Activated T-cell treated with anti-CD3 and anti-CD28 coated beads, Interleukin-2, amount 50 U/mL, for 24 hours (primary cell): ENCODE data around the gene FIP1L1.

Experiments
- DNase-seq: peaks from one replicate; pipeline ENCODE4 v3.0.0-alpha.2; 2020
- H3K27ac Mint-ChIP-seq: 2 replicates; pipeline ENCODE4 v1.8.0; 2020; ENCODE audit warnings: mild to moderate bottlenecking, mixed read lengths
- H3K27me3 Mint-ChIP-seq: 2 replicates; pipeline ENCODE4 v1.8.0; 2020; ENCODE audit warnings: mixed read lengths
- H3K36me3 Mint-ChIP-seq: 2 replicates; pipeline ENCODE4 v1.8.0; 2020; ENCODE audit warnings: low read depth, mixed read lengths
- H3K4me1 Mint-ChIP-seq: 2 replicates; pipeline ENCODE4 v1.8.0; 2020; ENCODE audit warnings: low read depth, mixed read lengths
- H3K4me3 Mint-ChIP-seq: 2 replicates; pipeline ENCODE4 v1.8.0; 2020; ENCODE audit warnings: mild to moderate bottlenecking, moderate library complexity, mixed read lengths
- H3K9me3 Mint-ChIP-seq: 2 replicates; pipeline ENCODE4 v1.8.0; 2020; ENCODE audit warnings: mixed read lengths

Gene FIP1L1

GRCh38 chr4:53476232-53477037, 99.0 kb downstream of the FIP1L1 start:
- Mint-ChIP-seq H3K9me3 (peaks cover 11% of the 10 kb centered on the region), H3K27me3 (peaks cover 7% of the 10 kb centered on the region), H3K36me3 (no peaks in the 10 kb centered on the region)

DNA sequence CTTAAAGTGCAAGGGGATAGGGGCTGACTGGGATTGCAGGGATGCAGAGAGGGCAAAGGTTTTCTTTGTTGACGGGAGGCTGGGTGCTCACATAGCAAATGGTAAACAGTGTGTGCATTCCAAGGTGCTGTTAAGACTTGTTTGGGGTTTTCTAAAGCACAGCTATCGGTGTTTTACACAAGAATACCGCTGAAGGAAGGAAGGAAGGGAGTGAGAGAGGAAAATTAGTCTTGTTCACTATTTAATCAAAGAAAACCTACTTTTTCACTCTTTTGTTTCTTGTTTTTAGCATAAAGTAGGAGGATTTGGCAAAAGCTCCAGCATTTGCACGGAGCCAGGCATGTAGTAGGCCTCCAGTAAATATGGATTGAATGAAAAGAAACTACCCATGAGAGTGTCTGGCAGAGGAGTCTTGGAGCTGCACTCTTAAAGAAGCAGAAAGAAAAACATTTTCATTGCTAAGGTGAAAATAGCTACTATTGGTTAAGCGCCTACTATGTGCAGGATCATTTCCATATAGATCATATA, 99.7 kb downstream of the FIP1L1 start:
- Mint-ChIP-seq H3K4me3 (no peak overlapping the region), H3K27ac (no peak overlapping the region), H3K36me3 (no peaks in the 10 kb centered on the region), H3K9me3 (peaks cover 11% of the 10 kb centered on the region), H3K4me1 (peaks cover 3% of the 10 kb centered on the region), H3K27me3 (peaks cover 14% of the 10 kb centered on the region)
- no peak for DNase-seq

More at GRCh38 chr4:53476232-53477037, 99.0 kb downstream of the FIP1L1 start:
- Mint-ChIP-seq H3K27ac (no peak overlapping the region), H3K4me3 (no peak overlapping the region), H3K4me1 (peaks cover 3% of the 10 kb centered on the region)
- no peak for DNase-seq

DNA sequence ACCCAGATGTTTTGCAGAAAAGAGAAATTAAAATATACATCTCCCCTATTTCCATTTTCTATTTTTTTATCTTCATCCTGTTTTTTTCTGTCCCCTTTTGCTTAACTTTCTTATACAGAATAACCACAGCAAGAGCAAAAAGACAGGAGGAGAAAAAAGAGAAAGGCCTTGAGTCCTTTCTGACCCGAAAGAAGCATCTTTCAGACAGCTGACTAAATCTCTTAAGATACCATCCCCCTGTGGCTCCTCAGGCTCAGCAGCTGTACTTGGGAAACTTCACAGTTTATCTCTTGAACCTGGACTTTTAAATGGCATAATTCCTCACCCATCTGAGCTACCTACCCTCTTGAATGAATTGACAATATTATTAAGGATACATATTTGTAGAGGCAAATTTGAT, 100.2 kb downstream of the FIP1L1 start:
- no peak for DNase-seq
- peaks cover 10% of the 10 kb centered on the region for H3K9me3 Mint-ChIP-seq
- peaks cover 3% of the 10 kb centered on the region for H3K4me1 Mint-ChIP-seq
- H3K36me3 Mint-ChIP-seq, result no peaks in the 10 kb centered on the region
- H3K27ac Mint-ChIP-seq, result no peak overlapping the region
- H3K4me3 Mint-ChIP-seq, result no peak overlapping the region
- peaks cover 18% of the 10 kb centered on the region for H3K27me3 Mint-ChIP-seq

- Mint-ChIP-seq H3K4me3 (no peak overlapping the region), H3K27me3 (peaks cover 22% of the 10 kb centered on the region), H3K27ac (no peak overlapping the region), H3K9me3 (no peaks in the 10 kb centered on the region), H3K36me3 (no peaks in the 10 kb centered on the region), H3K4me1 (peaks cover 3% of the 10 kb centered on the region)
- no peak for DNase-seq
Observed at GRCh38 chr4:53478671-53479456, 101.4 kb downstream of the FIP1L1 start.

DNA sequence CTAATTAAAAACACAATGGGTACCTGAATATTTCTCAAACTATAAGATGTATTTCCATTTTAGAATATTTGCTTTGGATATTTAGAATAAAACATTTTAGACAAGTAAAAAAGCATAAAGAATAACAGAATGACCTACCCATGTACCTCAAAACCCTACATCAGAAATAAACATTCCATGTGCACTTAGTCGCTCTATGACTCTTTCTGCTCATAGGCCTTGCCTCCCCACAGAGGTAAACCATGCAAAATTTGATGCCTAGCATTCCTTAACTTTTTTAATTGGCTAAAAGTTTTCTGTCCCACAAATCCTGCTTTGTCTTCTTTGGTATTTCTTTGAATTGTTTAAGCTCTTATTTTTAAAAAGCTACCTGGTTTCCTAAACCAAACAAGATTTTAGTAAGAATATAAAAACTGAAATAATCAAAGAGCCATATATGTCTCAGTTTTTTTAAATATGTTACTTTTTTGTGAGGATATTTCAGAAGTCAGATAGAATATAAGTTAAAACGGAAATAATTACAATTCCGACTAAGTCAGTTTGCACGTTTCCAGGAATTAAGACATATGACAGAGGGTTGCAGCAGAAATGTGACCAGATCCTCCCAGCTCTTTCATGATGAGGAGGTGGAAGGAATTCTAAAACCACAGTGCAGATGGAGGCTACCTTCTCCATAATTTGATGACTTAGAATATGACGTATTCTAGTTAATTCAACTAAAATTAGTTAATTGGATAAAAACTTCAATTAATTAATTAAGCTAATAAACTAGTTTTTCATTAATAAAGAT, 102.5 kb downstream of the FIP1L1 start:
- no peak overlapping the region for H3K4me3 Mint-ChIP-seq
- no peaks in the 10 kb centered on the region for H3K9me3 Mint-ChIP-seq
- peaks cover 30% of the 10 kb centered on the region for H3K27me3 Mint-ChIP-seq
- no peak for DNase-seq
- no peak overlapping the region for H3K27ac Mint-ChIP-seq
- H3K4me1 Mint-ChIP-seq, result peaks cover 3% of the 10 kb centered on the region
- no peaks in the 10 kb centered on the region for H3K36me3 Mint-ChIP-seq

GRCh38 chr4:53480909-53481308, 103.5 kb downstream of the FIP1L1 start:
- H3K27me3 Mint-ChIP-seq, result peaks cover 34% of the 10 kb centered on the region

DNA sequence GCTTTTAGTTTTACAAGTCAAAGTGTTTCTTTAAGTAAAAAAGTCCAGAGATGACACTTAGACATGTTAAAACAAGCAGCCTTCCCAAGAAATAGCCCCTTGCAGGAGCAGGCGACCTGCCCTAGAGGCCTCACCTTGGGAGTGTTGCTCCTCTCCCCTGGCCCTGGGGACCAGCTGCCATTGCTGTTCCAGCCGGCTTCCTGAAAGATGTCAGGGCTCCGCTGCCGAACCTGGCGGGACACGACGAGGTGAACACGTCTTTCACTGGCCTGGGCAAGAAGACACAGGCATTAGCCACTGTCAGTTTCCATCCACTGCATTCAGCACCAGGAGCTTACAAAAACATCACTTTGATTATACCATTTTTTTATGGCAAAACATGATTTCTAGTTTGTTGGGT, 104.1 kb downstream of the FIP1L1 start:
- Mint-ChIP-seq H3K4me3 (no peak overlapping the region), H3K4me1 (peaks cover 3% of the 10 kb centered on the region), H3K9me3 (no peaks in the 10 kb centered on the region), H3K27ac (no peak overlapping the region), H3K27me3 (peaks cover 37% of the 10 kb centered on the region), H3K36me3 (no peaks in the 10 kb centered on the region)
- DNase-seq, result no peak

More at GRCh38 chr4:53480909-53481308, 103.5 kb downstream of the FIP1L1 start:
- DNase-seq, result no peak
- no peak overlapping the region for H3K27ac Mint-ChIP-seq
- H3K4me3 Mint-ChIP-seq, result no peak overlapping the region
- H3K4me1 Mint-ChIP-seq, result peaks cover 3% of the 10 kb centered on the region
- H3K9me3 Mint-ChIP-seq, result no peaks in the 10 kb centered on the region
- H3K36me3 Mint-ChIP-seq, result no peaks in the 10 kb centered on the region

- no peak overlapping the region for H3K27ac Mint-ChIP-seq
- no peaks in the 10 kb centered on the region for H3K9me3 Mint-ChIP-seq
- H3K4me3 Mint-ChIP-seq, result no peak overlapping the region
- peaks cover 40% of the 10 kb centered on the region for H3K27me3 Mint-ChIP-seq
- H3K36me3 Mint-ChIP-seq, result no peaks in the 10 kb centered on the region
- DNase-seq, result no peak
- H3K4me1 Mint-ChIP-seq, result peaks cover 3% of the 10 kb centered on the region
Observed at GRCh38 chr4:53483250-53483649, 105.8 kb downstream of the FIP1L1 start.

GRCh38 chr4:53484911-53485657, 107.6 kb downstream of the FIP1L1 start:
- no peaks in the 10 kb centered on the region for H3K9me3 Mint-ChIP-seq
- H3K27me3 Mint-ChIP-seq, result peaks cover 44% of the 10 kb centered on the region
- H3K4me3 Mint-ChIP-seq, result no peak overlapping the region
- DNase-seq, result no peak
- no peaks in the 10 kb centered on the region for H3K36me3 Mint-ChIP-seq
- no peaks in the 10 kb centered on the region for H3K4me1 Mint-ChIP-seq
- no peak overlapping the region for H3K27ac Mint-ChIP-seq

- no peak for DNase-seq
- Mint-ChIP-seq H3K27me3 (peaks cover 49% of the 10 kb centered on the region), H3K9me3 (no peaks in the 10 kb centered on the region), H3K4me1 (no peaks in the 10 kb centered on the region), H3K36me3 (no peaks in the 10 kb centered on the region), H3K4me3 (no peak overlapping the region), H3K27ac (no peak overlapping the region)
Observed at GRCh38 chr4:53485658-53486040, 108.2 kb downstream of the FIP1L1 start.

DNA sequence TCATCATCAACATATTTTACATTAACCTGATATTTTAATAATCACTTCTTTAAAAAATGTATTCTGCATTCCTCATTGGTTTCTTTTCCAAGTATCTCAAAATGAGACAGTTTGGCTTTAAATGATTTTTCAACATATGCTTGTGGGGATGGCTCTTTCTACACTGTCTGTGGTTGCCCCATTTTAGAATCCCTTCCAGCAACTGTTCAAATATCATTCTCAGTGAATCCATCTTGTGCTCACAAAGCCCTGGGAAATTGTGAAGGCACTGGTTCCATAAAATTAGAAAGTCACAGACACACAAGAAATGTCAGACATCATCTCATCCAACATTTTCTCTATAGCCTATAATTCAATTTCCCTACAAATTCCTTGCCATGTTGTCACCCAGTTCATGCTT, 110.3 kb downstream of the FIP1L1 start:
- Mint-ChIP-seq H3K9me3 (no peaks in the 10 kb centered on the region), H3K4me3 (no peak overlapping the region)

DNA sequence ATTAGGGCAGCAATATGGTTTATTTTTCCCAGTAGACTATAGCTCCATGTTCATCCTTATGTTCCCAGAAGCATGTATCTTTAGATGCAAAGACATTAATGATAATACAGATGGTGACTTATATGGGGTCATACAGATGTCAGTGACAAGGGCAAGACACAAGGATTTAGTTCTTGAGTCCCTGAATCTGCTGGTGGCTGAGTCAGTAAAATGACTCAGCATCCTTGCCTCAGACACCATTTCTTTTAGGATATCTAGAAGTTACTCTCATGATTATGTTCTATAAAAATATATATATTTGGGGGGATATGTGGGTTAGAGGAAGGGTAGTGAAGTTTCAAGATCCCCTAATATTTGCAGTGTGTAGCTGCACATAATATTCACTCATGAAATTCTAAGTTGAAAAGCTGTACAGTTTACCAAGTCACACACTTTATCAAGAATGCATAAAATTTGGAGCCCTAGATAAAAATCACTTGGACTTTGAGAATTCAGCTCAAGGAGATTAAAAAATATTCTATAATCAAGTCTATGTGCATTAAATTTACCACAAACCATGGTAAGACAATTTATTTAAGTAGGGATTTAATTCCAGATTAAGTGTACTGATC, 111.9 kb downstream of the FIP1L1 start:
- Mint-ChIP-seq H3K27ac (no peak overlapping the region), H3K9me3 (no peaks in the 10 kb centered on the region), H3K36me3 (no peaks in the 10 kb centered on the region), H3K4me3 (no peak overlapping the region), H3K27me3 (peaks cover 27% of the 10 kb centered on the region), H3K4me1 (no peaks in the 10 kb centered on the region)
- DNase-seq, result no peak

More for the DNA sequence above, 110.3 kb downstream of the FIP1L1 start:
- peaks cover 34% of the 10 kb centered on the region for H3K27me3 Mint-ChIP-seq
- no peak for DNase-seq
- no peaks in the 10 kb centered on the region for H3K36me3 Mint-ChIP-seq
- no peaks in the 10 kb centered on the region for H3K4me1 Mint-ChIP-seq
- H3K27ac Mint-ChIP-seq, result no peak overlapping the region

DNA sequence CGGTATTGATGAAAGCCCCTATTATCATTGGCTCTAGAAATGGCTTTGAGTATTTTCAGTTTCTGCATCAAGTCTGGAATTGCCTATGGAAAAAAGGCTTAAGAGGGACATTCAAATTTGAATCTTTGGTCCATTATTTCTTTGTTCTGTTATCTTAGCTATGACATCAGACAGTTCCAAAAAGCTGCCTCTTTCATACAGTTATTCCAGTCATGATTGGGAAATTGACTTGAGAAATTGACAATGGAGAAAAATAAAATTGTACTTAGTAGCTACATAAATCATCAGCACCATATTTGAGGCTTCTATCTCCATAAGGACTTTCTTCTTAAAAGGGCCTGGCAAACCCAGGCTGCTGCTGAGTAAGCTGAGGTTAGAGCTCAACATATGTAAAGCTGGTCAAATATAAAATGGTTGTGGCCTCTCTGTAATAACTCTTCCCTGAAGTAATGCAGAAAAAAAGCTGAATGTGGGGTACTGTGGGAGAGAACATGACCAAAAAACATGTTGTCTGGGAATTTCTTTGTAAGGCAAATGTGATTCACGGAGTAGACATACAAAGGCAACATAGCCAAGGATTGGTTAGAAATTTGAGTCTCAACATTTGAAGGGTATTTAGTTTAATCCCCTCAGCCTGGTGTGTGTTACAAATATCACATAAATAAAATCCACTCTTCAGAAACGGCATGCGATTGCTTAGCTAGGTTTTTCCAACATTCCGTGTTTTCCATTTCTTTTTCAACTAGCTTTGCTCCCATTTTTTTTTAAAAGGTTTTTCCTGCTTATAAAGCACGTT, 112.9 kb downstream of the FIP1L1 start:
- Mint-ChIP-seq H3K4me1 (no peaks in the 10 kb centered on the region), H3K4me3 (no peak overlapping the region), H3K9me3 (no peaks in the 10 kb centered on the region), H3K27me3 (peaks cover 23% of the 10 kb centered on the region), H3K36me3 (no peaks in the 10 kb centered on the region), H3K27ac (no peak overlapping the region)
- no peak for DNase-seq
